Measurements from ENCODE around the gene FGA.

DNA sequence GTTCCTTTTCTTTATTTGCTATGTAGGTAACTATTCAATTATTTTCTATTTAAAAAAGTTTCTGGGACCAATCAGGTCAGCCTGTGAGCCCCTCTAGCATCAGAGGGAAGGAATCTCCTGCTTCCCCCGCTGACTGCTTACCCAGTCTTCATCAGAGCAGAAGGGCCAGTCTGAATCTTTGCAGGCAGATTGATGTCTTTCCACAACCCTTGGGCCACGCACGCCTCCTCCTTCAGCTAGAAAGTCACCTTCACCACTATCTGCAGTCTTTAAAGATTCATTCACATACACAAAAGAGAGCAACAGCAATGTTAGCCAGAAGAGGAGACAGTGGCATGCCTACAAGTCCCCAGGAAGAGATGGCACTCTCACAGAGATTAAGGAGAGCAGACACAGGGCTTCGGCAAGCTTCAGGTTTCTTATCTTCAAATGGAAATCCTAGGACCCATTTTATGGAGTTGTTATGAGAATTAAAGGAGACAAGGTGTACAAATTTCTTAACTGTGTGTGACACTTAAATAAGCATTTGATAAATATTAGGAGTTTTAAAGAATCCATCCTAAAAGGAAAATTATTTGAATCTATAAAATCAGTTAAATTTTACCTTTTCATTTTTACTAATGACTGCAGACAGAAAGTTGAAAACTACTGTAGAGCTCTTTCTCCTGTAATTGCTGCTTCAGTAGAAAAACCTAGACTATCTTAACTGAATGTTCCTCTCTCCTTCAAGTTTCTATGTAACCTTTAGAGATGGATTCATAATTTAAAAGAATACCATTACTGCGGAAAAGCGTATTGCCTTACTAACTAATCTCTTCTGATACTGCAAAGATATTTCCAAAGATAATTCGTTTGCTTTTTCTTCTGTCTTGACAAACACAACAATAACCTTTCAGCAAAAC, 995 bp downstream of the FGA start:
- TF ChIP-seq, protein P1, sequence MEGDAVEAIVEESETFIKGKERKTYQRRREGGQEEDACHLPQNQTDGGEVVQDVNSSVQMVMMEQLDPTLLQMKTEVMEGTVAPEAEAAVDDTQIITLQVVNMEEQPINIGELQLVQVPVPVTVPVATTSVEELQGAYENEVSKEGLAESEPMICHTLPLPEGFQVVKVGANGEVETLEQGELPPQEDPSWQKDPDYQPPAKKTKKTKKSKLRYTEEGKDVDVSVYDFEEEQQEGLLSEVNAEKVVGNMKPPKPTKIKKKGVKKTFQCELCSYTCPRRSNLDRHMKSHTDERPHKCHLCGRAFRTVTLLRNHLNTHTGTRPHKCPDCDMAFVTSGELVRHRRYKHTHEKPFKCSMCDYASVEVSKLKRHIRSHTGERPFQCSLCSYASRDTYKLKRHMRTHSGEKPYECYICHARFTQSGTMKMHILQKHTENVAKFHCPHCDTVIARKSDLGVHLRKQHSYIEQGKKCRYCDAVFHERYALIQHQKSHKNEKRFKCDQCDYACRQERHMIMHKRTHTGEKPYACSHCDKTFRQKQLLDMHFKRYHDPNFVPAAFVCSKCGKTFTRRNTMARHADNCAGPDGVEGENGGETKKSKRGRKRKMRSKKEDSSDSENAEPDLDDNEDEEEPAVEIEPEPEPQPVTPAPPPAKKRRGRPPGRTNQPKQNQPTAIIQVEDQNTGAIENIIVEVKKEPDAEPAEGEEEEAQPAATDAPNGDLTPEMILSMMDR (IDR thresholded peaks at IDR 0.05) = no peak
- TF ChIP-seq ZFX (IDR thresholded peaks at IDR 0.05; ENCODE audit: borderline replicate concordance) = no peak

All from 22Rv1 (cell line).